Measurements from ENCODE around the gene TBC1D8. TPM values are rescaled to one million over a fixed set of nuclear protein-coding genes. Genes with fewer than 3 reads are reported as not detected.
A peak's percentile ranks its signal among the peaks of the same experiment; 100 is the strongest.

TBC1D8 gene
- total and polyA plus RNA-seq, 2 of the 13 experiments (the other 11 are each of a cell fraction or from before 2014, with no cell fraction given), result 45.1 to 95.4 TPM

DNA sequence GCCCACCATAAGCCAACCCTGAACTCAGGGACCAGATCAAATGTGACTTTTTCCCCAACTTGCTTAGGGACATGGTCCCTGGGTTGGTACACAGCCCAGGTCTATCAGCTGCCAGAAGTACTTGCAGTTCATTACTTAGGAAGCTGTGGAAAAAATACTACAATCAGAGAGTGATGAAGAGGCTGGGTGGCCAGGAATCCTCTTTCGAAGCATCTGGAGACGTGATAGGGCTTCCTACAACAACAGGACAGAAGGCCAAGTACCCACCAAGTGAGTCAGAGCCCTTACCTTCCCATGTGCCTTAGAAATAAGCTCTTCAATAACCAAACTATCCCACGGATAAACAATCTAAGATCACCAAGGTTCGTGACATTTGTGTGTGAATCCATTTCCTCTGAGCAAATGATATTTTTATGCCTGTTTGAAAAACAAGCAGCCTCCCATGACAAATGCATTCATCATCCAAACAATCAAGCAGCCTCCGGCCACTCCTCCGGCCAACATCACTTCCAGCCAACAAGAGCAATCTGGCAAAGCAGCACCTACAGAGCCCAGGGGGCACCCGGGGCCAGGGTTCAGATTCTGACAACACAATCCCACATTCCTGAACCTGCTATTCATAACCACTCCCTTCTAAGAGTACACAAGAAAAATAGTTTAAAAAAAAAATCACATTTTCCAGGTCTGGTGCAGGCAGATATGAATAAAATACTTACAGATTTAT, 26.4 kb downstream of the TBC1D8 start (continued):
- TF ChIP-seq, protein P1, sequence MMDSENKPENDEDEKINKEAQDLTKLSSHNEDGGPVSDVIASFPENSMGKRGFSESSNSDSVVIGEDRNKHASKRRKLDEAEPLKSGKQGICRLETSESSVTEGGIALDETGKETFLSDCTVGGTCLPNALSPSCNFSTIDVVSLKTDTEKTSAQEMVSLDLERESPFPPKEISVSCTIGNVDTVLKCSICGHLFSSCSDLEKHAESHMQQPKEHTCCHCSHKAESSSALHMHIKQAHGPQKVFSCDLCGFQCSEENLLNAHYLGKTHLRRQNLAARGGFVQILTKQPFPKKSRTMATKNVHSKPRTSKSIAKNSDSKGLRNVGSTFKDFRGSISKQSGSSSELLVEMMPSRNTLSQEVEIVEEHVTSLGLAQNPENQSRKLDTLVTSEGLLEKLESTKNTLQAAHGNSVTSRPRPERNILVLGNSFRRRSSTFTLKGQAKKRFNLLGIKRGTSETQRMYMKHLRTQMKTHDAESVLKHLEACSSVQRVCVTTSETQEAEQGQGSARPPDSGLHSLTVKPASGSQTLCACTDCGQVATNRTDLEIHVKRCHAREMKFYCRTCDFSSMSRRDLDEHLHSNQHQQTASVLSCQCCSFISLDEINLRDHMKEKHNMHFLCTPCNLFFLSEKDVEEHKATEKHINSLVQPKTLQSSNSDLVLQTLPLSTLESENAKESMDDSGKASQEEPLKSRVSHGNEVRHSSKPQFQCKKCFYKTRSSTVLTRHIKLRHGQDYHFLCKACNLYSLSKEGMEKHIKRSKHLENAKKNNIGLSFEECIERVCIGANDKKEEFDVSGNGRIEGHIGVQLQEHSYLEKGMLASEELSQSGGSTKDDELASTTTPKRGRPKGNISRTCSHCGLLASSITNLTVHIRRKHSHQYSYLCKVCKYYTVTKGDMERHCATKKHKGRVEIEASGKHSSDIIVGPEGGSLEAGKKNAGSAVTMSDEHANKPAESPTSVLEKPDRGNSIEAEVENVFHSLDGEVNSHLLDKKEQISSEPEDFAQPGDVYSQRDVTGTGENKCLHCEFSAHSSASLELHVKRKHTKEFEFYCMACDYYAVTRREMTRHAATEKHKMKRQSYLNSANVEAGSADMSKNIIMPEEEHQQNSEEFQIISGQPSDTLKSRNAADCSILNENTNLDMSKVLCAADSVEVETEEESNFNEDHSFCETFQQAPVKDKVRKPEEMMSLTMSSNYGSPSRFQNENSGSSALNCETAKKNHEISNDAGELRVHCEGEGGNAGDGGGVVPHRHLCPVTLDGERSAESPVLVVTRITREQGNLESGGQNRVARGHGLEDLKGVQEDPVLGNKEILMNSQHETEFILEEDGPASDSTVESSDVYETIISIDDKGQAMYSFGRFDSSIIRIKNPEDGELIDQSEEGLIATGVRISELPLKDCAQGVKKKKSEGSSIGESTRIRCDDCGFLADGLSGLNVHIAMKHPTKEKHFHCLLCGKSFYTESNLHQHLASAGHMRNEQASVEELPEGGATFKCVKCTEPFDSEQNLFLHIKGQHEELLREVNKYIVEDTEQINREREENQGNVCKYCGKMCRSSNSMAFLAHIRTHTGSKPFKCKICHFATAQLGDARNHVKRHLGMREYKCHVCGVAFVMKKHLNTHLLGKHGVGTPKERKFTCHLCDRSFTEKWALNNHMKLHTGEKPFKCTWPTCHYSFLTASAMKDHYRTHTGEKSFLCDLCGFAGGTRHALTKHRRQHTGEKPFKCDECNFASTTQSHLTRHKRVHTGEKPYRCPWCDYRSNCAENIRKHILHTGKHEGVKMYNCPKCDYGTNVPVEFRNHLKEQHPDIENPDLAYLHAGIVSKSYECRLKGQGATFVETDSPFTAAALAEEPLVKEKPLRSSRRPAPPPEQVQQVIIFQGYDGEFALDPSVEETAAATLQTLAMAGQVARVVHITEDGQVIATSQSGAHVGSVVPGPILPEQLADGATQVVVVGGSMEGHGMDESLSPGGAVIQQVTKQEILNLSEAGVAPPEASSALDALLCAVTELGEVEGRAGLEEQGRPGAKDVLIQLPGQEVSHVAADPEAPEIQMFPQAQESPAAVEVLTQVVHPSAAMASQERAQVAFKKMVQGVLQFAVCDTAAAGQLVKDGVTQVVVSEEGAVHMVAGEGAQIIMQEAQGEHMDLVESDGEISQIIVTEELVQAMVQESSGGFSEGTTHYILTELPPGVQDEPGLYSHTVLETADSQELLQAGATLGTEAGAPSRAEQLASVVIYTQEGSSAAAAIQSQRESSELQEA (CRISPR knock-in tag; IDR thresholded peaks at IDR 0.05; ENCODE audit: not compliant biosample characterization), result no peak
- TF ChIP-seq ZKSCAN5 (CRISPR knock-in tag; IDR thresholded peaks at IDR 0.05) (peak; percentile 92), ZNF33B (CRISPR knock-in tag; IDR thresholded peaks at IDR 0.05) (no peak), ZNF619 (CRISPR knock-in tag; IDR thresholded peaks at IDR 0.05) (0 out of 2 replicates have a peak, but pooled peaks have one; percentile 23), ZNF513 (CRISPR knock-in tag; conservative IDR thresholded peaks at IDR 0.05) (no peak), CBFB (CRISPR knock-in tag; IDR thresholded peaks at IDR 0.05) (0 out of 2 replicates have a peak, but pooled peaks have one; percentile 29), NR2C2 (CRISPR knock-in tag; IDR thresholded peaks at IDR 0.05; ENCODE audit: borderline replicate concordance) (no peak; the same call in 1 of the 2 replicates), ARHGAP35 (CRISPR knock-in tag; IDR thresholded peaks at IDR 0.05; ENCODE audit: borderline replicate concordance) (no peak), ZNF614 (CRISPR knock-in tag; IDR thresholded peaks at IDR 0.05; ENCODE audit: borderline replicate concordance) (peak; percentile 79), GLI4 (CRISPR knock-in tag; IDR thresholded peaks at IDR 0.05; ENCODE audit: borderline replicate concordance) (no peak), POLR2AphosphoS5 (IDR thresholded peaks at IDR 0.05; ENCODE audit: low read depth, low read length) (no peak), ZFP36L1 (CRISPR knock-in tag; IDR thresholded peaks at IDR 0.05) (no peak), TCF7 (IDR thresholded peaks at IDR 0.05; ENCODE audit: low read depth) (0 out of 2 replicates have a peak, but pooled peaks have one; percentile 47), CSRNP1 (CRISPR knock-in tag; IDR thresholded peaks at IDR 0.05) (no peak), ZNF724P (CRISPR knock-in tag; IDR thresholded peaks at IDR 0.05; ENCODE audit: borderline replicate concordance) (no peak)
- TF ChIP-seq, protein P2, sequence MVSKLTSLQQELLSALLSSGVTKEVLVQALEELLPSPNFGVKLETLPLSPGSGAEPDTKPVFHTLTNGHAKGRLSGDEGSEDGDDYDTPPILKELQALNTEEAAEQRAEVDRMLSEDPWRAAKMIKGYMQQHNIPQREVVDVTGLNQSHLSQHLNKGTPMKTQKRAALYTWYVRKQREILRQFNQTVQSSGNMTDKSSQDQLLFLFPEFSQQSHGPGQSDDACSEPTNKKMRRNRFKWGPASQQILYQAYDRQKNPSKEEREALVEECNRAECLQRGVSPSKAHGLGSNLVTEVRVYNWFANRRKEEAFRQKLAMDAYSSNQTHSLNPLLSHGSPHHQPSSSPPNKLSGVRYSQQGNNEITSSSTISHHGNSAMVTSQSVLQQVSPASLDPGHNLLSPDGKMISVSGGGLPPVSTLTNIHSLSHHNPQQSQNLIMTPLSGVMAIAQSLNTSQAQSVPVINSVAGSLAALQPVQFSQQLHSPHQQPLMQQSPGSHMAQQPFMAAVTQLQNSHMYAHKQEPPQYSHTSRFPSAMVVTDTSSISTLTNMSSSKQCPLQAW (CRISPR knock-in tag; IDR thresholded peaks at IDR 0.05), result peak; percentile 84

All from HepG2 (cell line).